ENCODE measurements around the gene ZDHHC14.

DNA sequence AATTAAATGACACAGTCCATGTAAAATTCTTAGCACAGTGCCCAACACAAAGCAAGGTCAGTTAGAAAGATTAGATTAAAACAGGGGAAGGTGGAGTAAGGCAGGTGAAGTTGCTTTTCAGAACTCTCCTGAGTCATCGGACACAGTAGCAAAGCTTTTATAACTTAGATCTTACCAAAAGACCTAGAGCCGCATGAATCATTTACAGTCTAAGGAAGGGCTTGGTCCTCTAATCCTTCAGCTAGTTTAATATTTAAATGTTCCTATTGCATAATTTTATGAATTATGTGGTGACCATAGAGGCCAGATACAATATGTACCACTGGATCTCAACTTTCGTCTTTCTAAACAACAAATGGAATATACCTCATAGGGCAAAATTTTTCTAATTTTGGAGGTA is 240.0 kb downstream of the ZDHHC14 start:
- TF ChIP-seq EZH2phosphoT487 (IDR thresholded peaks at IDR 0.05; ENCODE audit: borderline replicate concordance, low read length), result no peak
- TF ChIP-seq, protein P1, sequence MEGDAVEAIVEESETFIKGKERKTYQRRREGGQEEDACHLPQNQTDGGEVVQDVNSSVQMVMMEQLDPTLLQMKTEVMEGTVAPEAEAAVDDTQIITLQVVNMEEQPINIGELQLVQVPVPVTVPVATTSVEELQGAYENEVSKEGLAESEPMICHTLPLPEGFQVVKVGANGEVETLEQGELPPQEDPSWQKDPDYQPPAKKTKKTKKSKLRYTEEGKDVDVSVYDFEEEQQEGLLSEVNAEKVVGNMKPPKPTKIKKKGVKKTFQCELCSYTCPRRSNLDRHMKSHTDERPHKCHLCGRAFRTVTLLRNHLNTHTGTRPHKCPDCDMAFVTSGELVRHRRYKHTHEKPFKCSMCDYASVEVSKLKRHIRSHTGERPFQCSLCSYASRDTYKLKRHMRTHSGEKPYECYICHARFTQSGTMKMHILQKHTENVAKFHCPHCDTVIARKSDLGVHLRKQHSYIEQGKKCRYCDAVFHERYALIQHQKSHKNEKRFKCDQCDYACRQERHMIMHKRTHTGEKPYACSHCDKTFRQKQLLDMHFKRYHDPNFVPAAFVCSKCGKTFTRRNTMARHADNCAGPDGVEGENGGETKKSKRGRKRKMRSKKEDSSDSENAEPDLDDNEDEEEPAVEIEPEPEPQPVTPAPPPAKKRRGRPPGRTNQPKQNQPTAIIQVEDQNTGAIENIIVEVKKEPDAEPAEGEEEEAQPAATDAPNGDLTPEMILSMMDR (IDR thresholded peaks at IDR 0.05; ENCODE audit: low read depth, low read length, poor library complexity, severe bottlenecking), result no peak
